ENCODE measurements around the gene TTC21B.

TTC21B gene

GRCh38 chr2:165970663-165971062 is 17.1 kb upstream of the TTC21B start:
- Mint-ChIP-seq H3K27ac (no peak overlapping the region), H3K36me3 (ENCODE audit: low read depth) (no peaks in the 10 kb centered on the region), H3K4me3 (no peak overlapping the region), H3K4me1 (no peaks in the 10 kb centered on the region), H3K27me3 (ENCODE audit: low read depth, poor library complexity) (no peaks in the 10 kb centered on the region), H3K9me3 (peaks cover under 1% of the 10 kb centered on the region)
- no peak for DNase-seq
- no peak for TF ChIP-seq CTCF (IDR thresholded peaks at IDR 0.05)

GRCh38 chr2:165969227-165969626 is 15.7 kb upstream of the TTC21B start:
- Mint-ChIP-seq H3K27me3 (ENCODE audit: low read depth, poor library complexity) (no peaks in the 10 kb centered on the region), H3K4me1 (no peaks in the 10 kb centered on the region), H3K9me3 (no peaks in the 10 kb centered on the region), H3K27ac (no peak overlapping the region), H3K4me3 (no peak overlapping the region), H3K36me3 (ENCODE audit: low read depth) (no peaks in the 10 kb centered on the region)
- DNase-seq = no peak
- no peak for TF ChIP-seq CTCF (IDR thresholded peaks at IDR 0.05)

GRCh38 chr2:165967746-165968145 is 14.2 kb upstream of the TTC21B start:
- no peaks in the 10 kb centered on the region for H3K4me1 Mint-ChIP-seq
- no peaks in the 10 kb centered on the region for H3K27me3 Mint-ChIP-seq (ENCODE audit: low read depth, poor library complexity)
- H3K9me3 Mint-ChIP-seq = no peaks in the 10 kb centered on the region
- no peak overlapping the region for H3K27ac Mint-ChIP-seq
- H3K36me3 Mint-ChIP-seq (ENCODE audit: low read depth) = no peaks in the 10 kb centered on the region
- TF ChIP-seq CTCF (IDR thresholded peaks at IDR 0.05) = no peak
- no peak overlapping the region for H3K4me3 Mint-ChIP-seq
- DNase-seq = no peak

GRCh38 chr2:165961818-165962217 is 8.2 kb upstream of the TTC21B start:
- no peaks in the 10 kb centered on the region for H3K9me3 Mint-ChIP-seq
- no peak for TF ChIP-seq CTCF (IDR thresholded peaks at IDR 0.05)
- H3K27ac Mint-ChIP-seq = no peak overlapping the region
- DNase-seq = no peak
- no peak overlapping the region for H3K4me3 Mint-ChIP-seq
- no peaks in the 10 kb centered on the region for H3K36me3 Mint-ChIP-seq (ENCODE audit: low read depth)
- no peaks in the 10 kb centered on the region for H3K4me1 Mint-ChIP-seq
- no peaks in the 10 kb centered on the region for H3K27me3 Mint-ChIP-seq (ENCODE audit: low read depth, poor library complexity)

GRCh38 chr2:165959371-165959770 is 5.8 kb upstream of the TTC21B start:
- DNase-seq = no peak
- Mint-ChIP-seq H3K36me3 (ENCODE audit: low read depth) (no peaks in the 10 kb centered on the region), H3K27ac (no peak overlapping the region)

More at GRCh38 chr2:165959371-165959770, 5.8 kb upstream of the TTC21B start:
- H3K4me3 Mint-ChIP-seq = no peak overlapping the region
- no peaks in the 10 kb centered on the region for H3K27me3 Mint-ChIP-seq (ENCODE audit: low read depth, poor library complexity)
- H3K9me3 Mint-ChIP-seq = peaks cover 9% of the 10 kb centered on the region
- TF ChIP-seq CTCF (IDR thresholded peaks at IDR 0.05) = no peak
- peaks cover 13% of the 10 kb centered on the region for H3K4me1 Mint-ChIP-seq

Data from nephron progenitor cell (in vitro differentiated cells).